Renal cortex interstitium (tissue), 11 donors: ENCODE data around the gene ENTR1. TPM values are rescaled to one million over a fixed set of nuclear protein-coding genes. Genes with fewer than 3 reads are reported as not detected.

Experiments
- DNase-seq, 11 donors: peaks; one replicate each; pipeline ENCODE4 v3.0.0-alpha.2; 2013; ENCODE audit warnings: low read depth in 9 of 11, low spot score in 4 of 11; ENCODE audit errors: extremely low read depth in 1 of 11
- polyA plus RNA-seq, 3 donors: library from polyadenylated mRNA; unstranded; fragments of 120-200 nt; gene quantifications; one replicate each; pipeline ENCODE4 v1.2.1, GENCODE V29; 2013; ENCODE audit not compliant: insufficient read length in 3 of 3

ENTR1 gene
- polyA plus RNA-seq, 3 donors = 45.3 to 60.6 (median 48.1) TPM

GRCh38 chr9:136403915-136404800 lies 6.3 kb downstream of the ENTR1 start:
- no peak for DNase-seq

- no peak for DNase-seq
These were observed 6.9 kb downstream of the ENTR1 start for GRCh38 chr9:136403538-136403914.

GRCh38 chr9:136402067-136402466 lies 8.3 kb downstream of the ENTR1 start:
- no peak for DNase-seq

- DNase-seq = no peak
These were observed 9.1 kb downstream of the ENTR1 start for GRCh38 chr9:136401173-136401922.

DNA sequence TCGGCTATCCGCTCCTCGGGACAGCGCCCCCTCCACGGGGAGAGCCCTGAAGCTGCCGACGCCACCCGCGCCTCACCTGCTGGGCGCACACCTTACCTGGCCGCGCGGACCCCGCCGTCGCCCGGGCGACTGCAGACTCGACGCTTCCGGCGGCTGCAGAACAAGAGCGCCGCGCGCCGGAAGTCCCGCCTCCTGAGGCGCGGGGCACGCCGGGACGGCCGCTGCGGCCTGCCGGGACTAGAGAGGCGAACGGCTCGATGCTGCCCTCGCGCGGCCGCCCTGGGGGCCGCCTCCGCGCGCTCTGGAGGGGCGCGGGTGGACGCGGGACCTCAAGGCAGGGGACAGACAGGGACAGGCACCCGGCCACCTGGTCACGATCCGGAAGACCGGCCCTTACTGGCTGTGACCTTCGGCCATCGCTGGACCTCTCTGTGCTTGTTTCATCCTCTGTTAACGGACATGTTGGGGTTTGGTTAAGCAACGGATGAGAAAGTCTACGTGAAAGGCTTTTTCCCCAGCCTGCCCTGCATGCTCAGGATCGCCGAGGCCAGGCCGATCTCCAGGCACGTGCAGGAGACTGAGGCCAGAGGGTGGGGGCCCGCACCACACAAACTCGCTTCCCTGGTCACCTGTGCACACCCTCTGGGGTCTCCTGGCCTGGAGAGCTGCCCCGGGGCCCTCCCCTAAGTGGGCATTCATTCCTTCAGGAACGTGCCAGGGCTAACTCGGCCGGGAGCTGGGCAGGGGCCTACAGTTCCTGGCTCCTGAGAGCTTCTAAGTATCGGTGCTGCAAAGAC lies 10.2 kb downstream of the ENTR1 start, which contains the start of gene SNAPC4:
Gene SNAPC4, minus strand, starts transcription at position 133 of the 797 bp plus-strand sequence. CDS start 1,742 bp downstream, outside the sequence.
- peak; percentile 62 to 87 (median 83) for DNase-seq

- no peak for DNase-seq
These were observed 11.0 kb downstream of the ENTR1 start for GRCh38 chr9:136399176-136400037.

DNA sequence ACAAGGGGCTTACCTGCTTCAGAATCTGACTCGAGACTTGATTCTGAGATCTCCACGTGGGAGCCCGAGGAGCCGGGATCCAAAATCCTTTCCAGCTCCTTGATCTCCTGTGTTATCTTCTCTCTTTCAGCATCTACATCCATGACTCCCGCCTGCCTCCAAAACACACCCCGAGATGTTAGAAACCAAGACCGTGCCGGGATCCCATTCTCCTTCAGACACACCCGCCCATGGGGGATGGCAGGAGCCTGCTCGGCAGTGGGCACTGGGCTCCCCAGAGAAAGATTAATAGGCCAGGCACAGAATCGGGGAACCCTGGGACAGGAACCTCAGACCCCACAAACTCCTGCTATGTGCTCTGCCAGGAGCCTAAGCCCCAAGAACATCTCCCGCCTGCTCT lies 12.1 kb downstream of the ENTR1 start:
- no peak for DNase-seq

DNA sequence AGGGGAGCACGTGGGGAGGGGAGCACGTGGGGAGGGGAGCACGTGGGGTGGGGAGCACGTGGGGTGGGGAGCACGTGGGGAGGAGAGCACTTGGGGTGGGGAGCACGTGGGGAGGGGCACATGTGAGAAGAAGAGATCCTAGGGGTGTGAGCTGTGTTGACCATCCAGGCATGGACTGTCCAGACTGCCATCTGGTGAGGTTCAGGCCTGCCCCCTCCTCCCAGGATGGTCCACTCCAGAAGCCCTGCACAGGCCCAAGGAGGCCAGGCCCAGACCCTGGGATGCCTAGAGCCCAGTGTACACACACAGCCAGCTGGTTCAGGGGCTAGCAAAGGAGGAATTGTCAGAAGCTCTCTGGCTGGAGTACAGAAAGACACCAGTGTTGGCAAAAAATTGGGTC lies 12.8 kb downstream of the ENTR1 start:
- no peak for DNase-seq

DNA sequence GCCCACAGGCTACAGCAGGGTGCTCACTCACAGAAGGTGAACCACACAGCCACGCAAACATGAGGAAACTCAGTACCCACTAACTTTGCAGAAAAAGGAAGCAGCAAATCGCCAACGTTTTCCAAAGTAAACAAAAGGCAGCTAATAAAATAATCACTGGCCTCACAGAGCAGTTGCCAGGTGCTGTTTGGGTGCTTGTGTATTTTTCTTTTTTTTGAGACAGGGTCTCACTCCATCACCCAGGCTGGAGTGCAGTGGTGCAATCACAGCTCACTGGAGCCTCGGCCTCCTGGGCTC lies 14.2 kb downstream of the ENTR1 start:
- no peak for DNase-seq

GRCh38 chr9:136395345-136396218 lies 14.8 kb downstream of the ENTR1 start:
- DNase-seq = no peak

- no peak for DNase-seq
These were observed 15.4 kb downstream of the ENTR1 start for GRCh38 chr9:136395020-136395340.

DNA sequence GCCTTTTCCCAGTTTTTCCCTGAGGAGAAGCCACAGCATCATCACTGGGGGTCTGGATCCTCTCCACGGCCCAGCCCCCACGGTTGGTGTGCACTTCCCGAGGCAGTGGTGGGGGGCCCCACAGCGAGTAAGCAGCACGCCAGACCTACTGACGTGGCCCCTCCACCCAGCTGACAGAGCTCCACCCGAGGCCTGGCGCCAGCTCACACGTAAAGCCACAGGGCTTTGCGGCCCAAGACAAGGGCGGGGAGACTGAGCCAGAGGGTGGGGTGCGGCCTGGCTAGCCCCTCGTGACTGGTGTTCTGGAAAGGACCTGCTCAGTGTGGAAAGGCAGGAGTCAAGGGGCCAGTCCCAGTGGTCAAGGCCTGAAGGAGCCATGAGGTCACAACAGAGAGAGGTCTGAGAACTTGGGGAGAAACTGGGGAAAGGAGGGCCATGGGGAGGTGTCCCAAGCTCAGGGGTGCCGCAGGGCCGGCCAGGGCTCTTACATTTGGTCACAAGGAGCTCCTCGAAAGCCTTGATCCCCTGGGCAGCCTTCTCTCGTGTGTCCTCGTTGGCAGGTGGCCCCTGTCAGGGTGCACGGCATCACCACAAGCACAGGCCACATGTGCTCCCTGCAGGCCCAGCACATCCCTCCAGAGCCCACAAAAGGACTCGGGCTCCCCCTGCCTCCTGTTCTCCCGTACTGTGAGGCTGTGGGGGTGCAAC lies 15.9 kb downstream of the ENTR1 start:
- no peak for DNase-seq

DNA sequence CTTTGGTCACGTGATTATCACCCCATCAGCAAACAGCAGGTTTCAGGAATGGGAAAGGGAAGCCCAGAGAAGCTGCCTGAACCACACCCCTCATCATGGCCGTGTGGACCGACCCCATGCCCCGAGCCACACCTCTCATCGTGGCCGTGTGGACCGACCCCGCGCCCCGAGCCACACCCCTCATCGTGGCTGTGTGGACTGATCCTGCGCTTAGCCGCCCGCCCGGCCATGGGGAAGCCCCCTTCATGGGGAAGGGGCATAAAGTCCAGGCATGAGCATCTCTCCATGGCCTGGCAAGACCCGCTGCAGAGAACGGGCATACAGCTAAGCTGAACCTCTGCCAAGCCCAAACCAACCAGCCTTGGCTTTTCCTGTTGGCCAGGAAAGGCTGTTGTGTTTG lies 16.9 kb downstream of the ENTR1 start:
- DNase-seq = no peak

DNA sequence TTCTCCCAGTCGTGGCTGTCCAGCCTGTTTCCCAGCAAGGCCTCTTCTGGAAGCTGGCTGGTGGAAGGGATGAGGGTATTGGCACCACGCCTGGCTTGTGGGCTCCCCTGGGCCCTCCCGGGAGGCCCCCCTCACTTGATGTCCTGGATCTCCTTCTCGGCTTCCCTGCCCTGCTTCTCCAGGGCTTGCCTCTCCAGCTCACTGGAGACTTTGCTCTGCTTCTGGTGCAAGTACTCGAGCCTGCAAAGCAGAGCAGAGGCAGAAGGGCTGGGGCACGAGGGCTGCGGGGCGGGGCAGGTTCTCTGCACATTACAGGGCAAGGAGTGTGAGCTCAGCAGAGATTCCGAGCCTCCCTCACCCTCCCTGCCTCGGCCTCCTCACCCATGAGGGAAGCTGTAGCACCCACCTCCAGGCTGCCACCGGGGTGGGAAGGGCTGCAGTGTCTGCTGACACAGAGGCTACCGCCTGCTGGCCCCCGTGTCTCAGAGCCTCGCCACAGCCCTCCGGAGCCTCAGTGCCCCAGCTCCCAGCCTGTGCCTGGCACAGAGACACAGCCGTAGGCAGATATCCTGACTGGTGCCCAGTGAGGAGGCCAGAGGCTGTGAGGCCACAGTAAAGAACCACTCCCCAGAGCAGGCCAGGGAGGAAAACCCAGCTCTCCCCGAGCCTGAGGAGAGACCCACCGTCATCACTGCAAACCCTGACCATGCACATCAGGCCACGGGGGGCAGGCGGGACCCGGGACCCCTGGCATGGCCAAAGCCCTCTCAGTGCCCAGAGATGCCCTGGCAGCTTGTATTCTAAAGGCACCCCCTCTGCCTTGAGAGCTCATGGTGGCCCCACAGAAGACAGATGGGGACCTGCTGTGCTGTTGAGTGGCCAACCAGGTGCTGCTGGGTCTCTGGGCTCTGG lies 17.6 kb downstream of the ENTR1 start:
- DNase-seq = no peak

DNA sequence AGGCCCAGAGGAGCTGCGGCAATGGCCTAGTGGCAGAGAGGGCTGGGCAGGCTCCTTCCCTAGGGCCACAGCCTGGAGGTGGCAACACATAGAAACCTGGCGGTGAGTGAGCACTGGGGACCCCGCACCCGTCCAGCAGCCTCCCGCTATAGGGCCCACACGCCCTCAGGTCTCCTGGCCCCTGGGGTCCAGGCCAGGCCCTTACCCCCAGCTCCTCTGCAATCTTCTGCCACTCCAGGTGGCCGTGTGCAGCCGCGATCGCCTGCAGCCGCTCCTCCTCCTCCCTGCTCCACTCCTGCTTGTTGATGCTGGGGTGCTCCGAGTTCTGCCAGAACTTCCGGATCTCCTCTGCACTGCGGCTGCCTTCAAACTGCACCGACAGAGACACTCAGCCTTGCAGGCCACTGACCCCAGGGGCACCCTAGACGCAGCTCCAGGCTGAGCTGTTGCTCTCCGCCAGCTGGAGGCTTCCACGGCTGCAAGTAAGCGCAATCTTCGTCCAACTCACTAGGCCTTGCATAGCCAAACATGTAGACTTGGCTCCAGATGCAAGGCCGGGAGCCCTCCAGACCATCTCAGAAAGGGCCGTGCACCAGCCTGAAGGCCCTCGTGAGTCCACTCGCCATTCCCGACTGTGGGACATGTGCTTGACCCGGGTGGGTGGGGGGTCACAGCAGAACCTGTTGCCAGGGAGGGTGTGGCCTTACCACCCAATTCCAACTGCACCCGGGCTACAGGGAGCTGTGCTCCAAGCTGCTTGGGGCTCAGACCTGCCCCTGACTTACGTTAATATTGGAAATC lies 18.5 kb downstream of the ENTR1 start:
- DNase-seq = no peak

- no peak for DNase-seq
These were observed 21.0 kb downstream of the ENTR1 start for GRCh38 chr9:136389396-136389795.
